ENCODE data around the gene CHFR. TPM values are rescaled to one million over a fixed set of nuclear protein-coding genes. Genes with fewer than 3 reads are reported as not detected.

Gene CHFR
- total RNA-seq, 4 donors from 2014 or later, result 6.1 to 54.0 (median 21.5) TPM

GRCh38 chr12:132788375-132789098 lies 98.9 kb downstream of the CHFR start:
- no peak for TF ChIP-seq POLR2A (IDR thresholded peaks at IDR 0.05)
- no peak for TF ChIP-seq CTCF (IDR thresholded peaks at IDR 0.05)
- Histone ChIP-seq H3K27ac (no peak overlapping the region), H3K36me3 (no peaks in the 10 kb centered on the region), H3K4me1 (no peaks in the 10 kb centered on the region), H3K9me3 (no peaks in the 10 kb centered on the region), H3K4me3 (no peak overlapping the region), H3K27me3 (no peaks in the 10 kb centered on the region)
- DNase-seq, result no peak
- intact Hi-C loops (cut with DNase I; ENCODE audit: low total_unique reads), result no loop called here

GRCh38 chr12:132787877-132788276 lies 99.5 kb downstream of the CHFR start:
- TF ChIP-seq CTCF (IDR thresholded peaks at IDR 0.05) (no peak), POLR2A (IDR thresholded peaks at IDR 0.05) (no peak)
- H3K27me3 ChIP-seq, result no peaks in the 10 kb centered on the region
- no peak for DNase-seq
- H3K9me3 ChIP-seq, result no peaks in the 10 kb centered on the region
- no peaks in the 10 kb centered on the region for H3K36me3 ChIP-seq
- H3K27ac ChIP-seq, result no peak overlapping the region
- H3K4me3 ChIP-seq, result no peak overlapping the region
- intact Hi-C loops (cut with DNase I; ENCODE audit: low total_unique reads), result no loop called here
- no peaks in the 10 kb centered on the region for H3K4me1 ChIP-seq

GRCh38 chr12:132786192-132786591 lies 101.2 kb downstream of the CHFR start:
- Histone ChIP-seq H3K27ac (no peak overlapping the region), H3K9me3 (no peaks in the 10 kb centered on the region), H3K27me3 (no peaks in the 10 kb centered on the region), H3K36me3 (no peaks in the 10 kb centered on the region), H3K4me3 (no peak overlapping the region), H3K4me1 (no peaks in the 10 kb centered on the region)
- no peak for DNase-seq
- TF ChIP-seq CTCF (IDR thresholded peaks at IDR 0.05), result no peak
- TF ChIP-seq POLR2A (IDR thresholded peaks at IDR 0.05), result no peak
- intact Hi-C loops (cut with DNase I; ENCODE audit: low total_unique reads), result no loop called here

- intact Hi-C loops (cut with DNase I; ENCODE audit: low total_unique reads), result no loop called here
- no peaks in the 10 kb centered on the region for H3K9me3 ChIP-seq
- H3K36me3 ChIP-seq, result no peaks in the 10 kb centered on the region
- no peak overlapping the region for H3K27ac ChIP-seq
- TF ChIP-seq POLR2A (IDR thresholded peaks at IDR 0.05), result no peak
- no peak for TF ChIP-seq CTCF (IDR thresholded peaks at IDR 0.05)
- H3K27me3 ChIP-seq, result no peaks in the 10 kb centered on the region
- H3K4me3 ChIP-seq, result no peak overlapping the region
- DNase-seq, result no peak
- no peaks in the 10 kb centered on the region for H3K4me1 ChIP-seq
Measured at GRCh38 chr12:132784580-132784979, 102.8 kb downstream of the CHFR start.

GRCh38 chr12:132783917-132784531 lies 103.4 kb downstream of the CHFR start:
- H3K27me3 ChIP-seq, result no peaks in the 10 kb centered on the region
- intact Hi-C loops (cut with DNase I; ENCODE audit: low total_unique reads), result no loop called here
- no peaks in the 10 kb centered on the region for H3K4me1 ChIP-seq
- H3K36me3 ChIP-seq, result no peaks in the 10 kb centered on the region
- H3K4me3 ChIP-seq, result no peak overlapping the region
- H3K27ac ChIP-seq, result no peak overlapping the region
- DNase-seq, result no peak
- no peaks in the 10 kb centered on the region for H3K9me3 ChIP-seq
- no peak for TF ChIP-seq CTCF (IDR thresholded peaks at IDR 0.05)
- TF ChIP-seq POLR2A (IDR thresholded peaks at IDR 0.05), result no peak

All from uterus (tissue), 4 donors.